WTC11 (cell line): Measurements from ENCODE around the gene MAP6.

ENCODE experiments used
- CREB1 ChIP-seq: sonication (generic); formaldehyde crosslinking; IDR thresholded peaks from 2 replicates; pipeline ENCODE4 v1.8.0; 2023; ENCODE audit warnings: mild to moderate bottlenecking, missing genetic modification reagents
- ETV6 ChIP-seq: sonication (generic); formaldehyde crosslinking; IDR thresholded peaks from 2 replicates; pipeline ENCODE4 v1.8.1; 2022; ENCODE audit warnings: mild to moderate bottlenecking, missing genetic modification reagents
- FOXJ3 ChIP-seq: sonication (generic); formaldehyde crosslinking; IDR thresholded peaks from 2 replicates; pipeline ENCODE4 v1.9.0; 2021; ENCODE audit warnings: missing genetic modification reagents, mild to moderate bottlenecking, borderline replicate concordance
- MYBL2 ChIP-seq: sonication (generic); formaldehyde crosslinking; IDR thresholded peaks from 2 replicates; pipeline ENCODE4 v1.8.1; 2023; ENCODE audit warnings: mild to moderate bottlenecking, moderate library complexity, missing genetic modification reagents
- NFYB ChIP-seq: sonication (generic); formaldehyde crosslinking; conservative IDR thresholded peaks from 2 replicates; pipeline ENCODE4 v1.8.0; 2022; ENCODE audit warnings: low read depth, missing genetic modification reagents
- SMAD3 ChIP-seq: sonication (generic); formaldehyde crosslinking; IDR thresholded peaks from 2 replicates; pipeline ENCODE4 v1.8.0; 2022; ENCODE audit warnings: missing genetic modification reagents, mild to moderate bottlenecking, borderline replicate concordance
- TEAD4 ChIP-seq: sonication (generic); formaldehyde crosslinking; IDR thresholded peaks from 2 replicates; pipeline ENCODE4 v1.8.0; 2022; ENCODE audit warnings: mild to moderate bottlenecking, missing genetic modification reagents
- TP53 ChIP-seq: sonication (generic); formaldehyde crosslinking; IDR thresholded peaks from 2 replicates; pipeline ENCODE4 v1.8.1; 2023; ENCODE audit warnings: mild to moderate bottlenecking, missing genetic modification reagents
- TF ChIP-seq, protein P1 (sequence below): fragments of 200-600 bp; IDR thresholded peaks from 2 replicates; pipeline ENCODE4 v1.8.0; 2022; ENCODE audit warnings: antibody characterized with exemption
- TF ChIP-seq, protein P2 (sequence below): sonication (generic); formaldehyde crosslinking; conservative IDR thresholded peaks from 2 replicates; pipeline ENCODE4 v1.8.1; 2022; ENCODE audit warnings: mild to moderate bottlenecking, missing genetic modification reagents
- TF ChIP-seq, protein P3 (sequence below): sonication (generic); formaldehyde crosslinking; IDR thresholded peaks from 2 replicates; pipeline ENCODE4 v1.8.0; 2022; ENCODE audit warnings: mild to moderate bottlenecking, missing genetic modification reagents
- TF ChIP-seq, protein P4 (sequence below): sonication (generic); formaldehyde crosslinking; IDR thresholded peaks from 2 replicates; pipeline ENCODE4 v1.8.0; 2023; ENCODE audit warnings: missing genetic modification reagents
- TF ChIP-seq, protein P5 (sequence below): sonication (generic); formaldehyde crosslinking; IDR thresholded peaks from 2 replicates; pipeline ENCODE4 v1.8.1; 2022; ENCODE audit warnings: low read depth, mild to moderate bottlenecking, moderate library complexity, missing genetic modification reagents, borderline replicate concordance
- TF ChIP-seq, protein P6 (sequence below): sonication (generic); formaldehyde crosslinking; IDR thresholded peaks from 2 replicates; pipeline ENCODE4 v1.8.0; 2022; ENCODE audit warnings: mild to moderate bottlenecking, missing genetic modification reagents

DNA sequence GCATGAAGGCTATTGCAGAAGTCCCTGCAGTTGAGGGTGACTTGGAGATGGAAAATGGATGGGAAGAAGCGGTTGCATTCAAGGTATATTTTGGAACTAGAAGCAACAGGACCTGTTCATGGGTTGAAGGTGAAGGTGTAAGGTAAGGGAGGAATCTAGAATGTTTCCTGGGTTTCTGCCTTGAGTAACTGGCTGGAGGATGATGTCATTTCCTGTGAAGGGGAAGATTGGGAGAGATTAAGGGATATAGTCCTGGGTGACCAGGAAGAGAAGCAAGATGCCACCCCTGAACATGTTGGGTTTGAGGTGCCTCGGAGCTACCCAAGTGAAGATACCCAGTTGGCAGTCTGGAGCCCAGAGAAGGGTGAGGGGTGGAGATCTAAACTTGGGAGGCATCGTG lies 36.7 kb upstream of the MAP6 start:
- TF ChIP-seq, protein P1, sequence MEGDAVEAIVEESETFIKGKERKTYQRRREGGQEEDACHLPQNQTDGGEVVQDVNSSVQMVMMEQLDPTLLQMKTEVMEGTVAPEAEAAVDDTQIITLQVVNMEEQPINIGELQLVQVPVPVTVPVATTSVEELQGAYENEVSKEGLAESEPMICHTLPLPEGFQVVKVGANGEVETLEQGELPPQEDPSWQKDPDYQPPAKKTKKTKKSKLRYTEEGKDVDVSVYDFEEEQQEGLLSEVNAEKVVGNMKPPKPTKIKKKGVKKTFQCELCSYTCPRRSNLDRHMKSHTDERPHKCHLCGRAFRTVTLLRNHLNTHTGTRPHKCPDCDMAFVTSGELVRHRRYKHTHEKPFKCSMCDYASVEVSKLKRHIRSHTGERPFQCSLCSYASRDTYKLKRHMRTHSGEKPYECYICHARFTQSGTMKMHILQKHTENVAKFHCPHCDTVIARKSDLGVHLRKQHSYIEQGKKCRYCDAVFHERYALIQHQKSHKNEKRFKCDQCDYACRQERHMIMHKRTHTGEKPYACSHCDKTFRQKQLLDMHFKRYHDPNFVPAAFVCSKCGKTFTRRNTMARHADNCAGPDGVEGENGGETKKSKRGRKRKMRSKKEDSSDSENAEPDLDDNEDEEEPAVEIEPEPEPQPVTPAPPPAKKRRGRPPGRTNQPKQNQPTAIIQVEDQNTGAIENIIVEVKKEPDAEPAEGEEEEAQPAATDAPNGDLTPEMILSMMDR = no peak
- TF ChIP-seq ETV6 (CRISPR knock-in tag) (no peak), TP53 (CRISPR knock-in tag) (no peak), FOXJ3 (CRISPR knock-in tag) (no peak), TEAD4 (CRISPR knock-in tag) (no peak), CREB1 (CRISPR knock-in tag) (no peak), NFYB (CRISPR knock-in tag) (no peak), MYBL2 (CRISPR knock-in tag) (no peak), SMAD3 (no peak)
- TF ChIP-seq, protein P2, sequence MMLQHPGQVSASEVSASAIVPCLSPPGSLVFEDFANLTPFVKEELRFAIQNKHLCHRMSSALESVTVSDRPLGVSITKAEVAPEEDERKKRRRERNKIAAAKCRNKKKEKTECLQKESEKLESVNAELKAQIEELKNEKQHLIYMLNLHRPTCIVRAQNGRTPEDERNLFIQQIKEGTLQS (CRISPR knock-in tag) = no peak
- TF ChIP-seq, protein P3, sequence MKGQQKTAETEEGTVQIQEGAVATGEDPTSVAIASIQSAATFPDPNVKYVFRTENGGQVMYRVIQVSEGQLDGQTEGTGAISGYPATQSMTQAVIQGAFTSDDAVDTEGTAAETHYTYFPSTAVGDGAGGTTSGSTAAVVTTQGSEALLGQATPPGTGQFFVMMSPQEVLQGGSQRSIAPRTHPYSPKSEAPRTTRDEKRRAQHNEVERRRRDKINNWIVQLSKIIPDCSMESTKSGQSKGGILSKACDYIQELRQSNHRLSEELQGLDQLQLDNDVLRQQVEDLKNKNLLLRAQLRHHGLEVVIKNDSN (CRISPR knock-in tag) = no peak
- TF ChIP-seq, protein P4, sequence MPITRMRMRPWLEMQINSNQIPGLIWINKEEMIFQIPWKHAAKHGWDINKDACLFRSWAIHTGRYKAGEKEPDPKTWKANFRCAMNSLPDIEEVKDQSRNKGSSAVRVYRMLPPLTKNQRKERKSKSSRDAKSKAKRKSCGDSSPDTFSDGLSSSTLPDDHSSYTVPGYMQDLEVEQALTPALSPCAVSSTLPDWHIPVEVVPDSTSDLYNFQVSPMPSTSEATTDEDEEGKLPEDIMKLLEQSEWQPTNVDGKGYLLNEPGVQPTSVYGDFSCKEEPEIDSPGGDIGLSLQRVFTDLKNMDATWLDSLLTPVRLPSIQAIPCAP = no peak
- TF ChIP-seq, protein P5, sequence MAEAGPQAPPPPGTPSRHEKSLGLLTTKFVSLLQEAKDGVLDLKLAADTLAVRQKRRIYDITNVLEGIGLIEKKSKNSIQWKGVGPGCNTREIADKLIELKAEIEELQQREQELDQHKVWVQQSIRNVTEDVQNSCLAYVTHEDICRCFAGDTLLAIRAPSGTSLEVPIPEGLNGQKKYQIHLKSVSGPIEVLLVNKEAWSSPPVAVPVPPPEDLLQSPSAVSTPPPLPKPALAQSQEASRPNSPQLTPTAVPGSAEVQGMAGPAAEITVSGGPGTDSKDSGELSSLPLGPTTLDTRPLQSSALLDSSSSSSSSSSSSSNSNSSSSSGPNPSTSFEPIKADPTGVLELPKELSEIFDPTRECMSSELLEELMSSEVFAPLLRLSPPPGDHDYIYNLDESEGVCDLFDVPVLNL = no peak
- TF ChIP-seq, protein P6, sequence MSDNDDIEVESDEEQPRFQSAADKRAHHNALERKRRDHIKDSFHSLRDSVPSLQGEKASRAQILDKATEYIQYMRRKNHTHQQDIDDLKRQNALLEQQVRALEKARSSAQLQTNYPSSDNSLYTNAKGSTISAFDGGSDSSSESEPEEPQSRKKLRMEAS (CRISPR knock-in tag) = no peak
